Measurements from ENCODE around the gene FOSL1.

DNA sequence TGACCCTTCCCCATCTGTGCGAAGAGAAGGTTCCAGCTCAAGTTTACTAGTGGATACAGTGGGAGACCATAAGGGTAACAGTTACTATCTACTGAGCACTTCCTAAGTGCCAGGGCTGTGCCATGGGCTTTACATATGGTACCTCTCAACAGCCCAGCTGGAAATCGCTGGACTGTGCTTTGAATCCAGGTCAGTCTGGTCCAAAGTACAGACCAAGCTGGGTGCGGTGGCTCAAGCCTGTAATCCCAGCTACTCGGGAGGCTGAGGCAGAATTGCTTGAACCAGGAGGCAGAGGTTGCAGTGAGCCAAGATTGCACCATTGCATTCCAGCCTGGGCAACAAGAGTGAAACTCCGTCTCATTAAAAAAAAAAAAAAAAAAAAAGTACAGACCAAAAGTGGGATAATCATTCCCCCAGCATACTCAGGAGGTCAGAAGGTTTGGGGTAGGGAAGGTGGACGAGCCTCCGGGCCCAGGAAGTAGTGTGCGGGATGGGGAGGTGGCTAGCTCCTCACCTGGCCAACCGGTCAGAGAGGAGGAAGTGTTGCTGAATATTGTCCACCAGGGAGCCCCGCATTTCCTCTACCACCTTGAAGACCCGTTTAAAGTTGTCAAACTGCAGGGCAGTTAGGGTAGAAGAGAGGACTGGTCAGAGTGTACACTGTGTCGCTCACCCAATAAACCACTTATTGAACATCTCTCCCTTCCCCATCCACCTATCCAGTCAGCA lies 14.2 kb downstream of the FOSL1 start:
- TF ChIP-seq CTCF (IDR thresholded peaks at IDR 0.05; ENCODE audit: insufficient read depth, low read depth, low read length) (no peak), EZH2 (IDR thresholded peaks at IDR 0.05; ENCODE audit: insufficient read depth, low read length) (no peak)
